ENCODE results near the gene LSM7.
"Not testable (repeated sequence)": the region's sequence is repeated elsewhere in the genome, so short reads cannot be mapped to it uniquely, and the experiment has no call there.

LSM7 gene

DNA sequence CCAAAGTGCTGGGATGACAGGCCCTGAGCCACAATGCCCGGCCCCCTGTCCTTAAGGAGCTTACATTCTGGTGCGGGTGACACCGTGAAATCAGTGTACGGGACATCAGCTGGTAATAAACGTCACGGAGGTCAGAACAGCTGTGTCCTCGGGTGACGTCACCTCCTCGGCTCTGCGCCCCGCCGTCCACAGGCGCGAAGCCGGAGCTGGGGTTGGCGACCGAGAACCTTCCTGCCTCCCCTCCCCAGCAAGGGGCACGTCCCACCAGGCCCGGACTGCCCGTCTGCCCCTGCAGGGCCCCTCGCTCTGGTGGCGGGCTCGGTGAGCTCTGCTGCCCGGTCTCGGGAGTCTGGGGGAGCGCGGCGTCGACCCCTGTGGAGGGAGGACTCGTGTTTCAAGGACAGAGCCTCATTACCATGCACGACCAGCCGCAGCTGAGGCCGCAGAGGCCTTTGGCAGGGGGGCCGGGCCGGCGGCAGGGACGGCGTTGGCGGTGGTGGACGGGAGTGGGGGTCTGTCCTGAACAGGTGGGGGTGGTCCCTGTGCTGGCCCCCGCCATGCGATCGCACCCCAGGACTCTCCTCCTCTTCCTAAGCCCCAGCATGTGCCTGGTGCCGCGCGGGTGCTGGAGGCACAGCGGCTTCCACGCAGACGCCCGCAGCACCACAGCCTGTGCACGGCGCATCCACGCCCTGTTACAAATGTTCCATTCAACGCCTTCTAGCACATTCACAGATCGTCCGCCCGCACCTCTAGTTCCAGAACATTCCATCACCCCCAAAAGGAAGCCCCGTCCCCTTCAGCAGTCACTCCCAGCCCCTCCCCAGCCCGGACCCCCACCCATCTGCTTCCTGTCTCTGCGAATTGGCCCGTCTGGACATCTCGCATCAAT lies 25.8 kb downstream of the LSM7 start:
- no peak for DNase-seq (ENCODE audit: low spot score)

DNA sequence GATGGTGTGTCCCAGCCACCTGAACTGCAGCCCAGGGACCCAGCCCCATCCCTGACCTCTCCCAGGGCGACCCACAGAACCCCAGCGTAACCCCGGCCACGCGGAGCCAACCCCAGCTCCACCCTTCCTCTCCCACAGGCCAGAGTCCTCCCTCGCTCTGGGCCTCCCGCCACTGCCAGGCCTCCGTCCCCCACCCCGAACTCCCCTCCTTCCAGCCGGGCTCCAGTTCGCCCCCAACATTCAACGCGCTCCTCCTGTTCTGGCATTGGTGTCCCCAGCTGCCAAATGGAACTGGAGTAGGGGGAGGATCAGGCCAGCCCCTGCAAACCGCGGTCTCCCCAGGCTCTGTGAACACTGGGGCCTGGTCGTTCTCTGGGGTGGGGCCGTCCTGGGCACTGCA lies 27.9 kb downstream of the LSM7 start:
- no peak for DNase-seq (ENCODE audit: low spot score)

DNA sequence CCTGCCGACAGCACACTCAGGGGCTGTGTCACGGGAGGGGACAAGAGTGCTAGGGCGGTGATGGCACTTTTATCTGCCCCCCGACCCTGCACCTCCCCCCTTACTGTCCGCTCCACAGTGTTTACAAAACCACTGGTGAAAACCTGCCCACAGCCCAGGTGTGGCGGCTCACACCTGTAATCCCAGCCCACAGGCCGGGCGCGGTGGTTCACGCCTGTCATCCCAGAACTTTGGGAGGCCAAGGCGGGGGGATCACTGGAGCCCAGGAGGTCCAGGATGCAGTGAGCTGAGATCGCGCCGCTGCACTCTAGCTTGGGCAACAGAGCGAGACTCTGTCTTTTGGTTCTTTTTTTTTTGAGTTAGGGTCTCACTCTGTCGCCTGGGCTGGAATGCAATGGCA lies 32.2 kb downstream of the LSM7 start:
- DNase-seq (ENCODE audit: low spot score) = no peak

DNA sequence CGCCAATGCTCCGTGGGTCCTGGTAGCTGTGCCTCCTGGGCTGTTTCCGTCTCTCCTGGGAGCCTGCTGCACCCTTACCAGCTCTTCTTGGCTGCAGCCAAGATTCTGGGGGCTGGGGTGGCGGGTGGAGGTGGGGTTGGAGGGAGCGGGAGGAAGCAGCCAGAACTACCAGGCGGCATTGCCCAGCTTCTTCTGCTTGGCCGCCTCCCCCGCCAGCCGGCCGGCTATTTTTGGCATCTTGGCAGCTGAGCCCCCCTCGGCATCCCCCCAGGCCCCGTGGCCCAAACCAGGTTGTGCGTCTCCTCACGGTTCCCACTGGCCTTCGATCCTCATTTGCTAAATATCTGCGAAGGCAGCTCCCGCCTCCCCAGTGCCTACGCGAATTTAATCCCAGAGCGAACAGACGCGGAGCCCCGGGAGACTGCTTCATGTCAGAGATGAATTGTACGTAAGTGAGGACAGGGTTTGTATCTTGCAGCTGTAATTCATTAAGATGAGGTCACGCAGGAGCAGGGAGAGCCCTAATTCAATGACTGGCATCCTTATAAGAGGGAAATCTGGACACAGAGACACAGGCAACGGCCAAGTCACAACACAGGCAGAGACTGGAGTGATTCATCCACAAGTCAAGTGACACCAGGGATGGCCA lies 33.6 kb downstream of the LSM7 start:
- DNase-seq (ENCODE audit: low spot score) = no peak

DNA sequence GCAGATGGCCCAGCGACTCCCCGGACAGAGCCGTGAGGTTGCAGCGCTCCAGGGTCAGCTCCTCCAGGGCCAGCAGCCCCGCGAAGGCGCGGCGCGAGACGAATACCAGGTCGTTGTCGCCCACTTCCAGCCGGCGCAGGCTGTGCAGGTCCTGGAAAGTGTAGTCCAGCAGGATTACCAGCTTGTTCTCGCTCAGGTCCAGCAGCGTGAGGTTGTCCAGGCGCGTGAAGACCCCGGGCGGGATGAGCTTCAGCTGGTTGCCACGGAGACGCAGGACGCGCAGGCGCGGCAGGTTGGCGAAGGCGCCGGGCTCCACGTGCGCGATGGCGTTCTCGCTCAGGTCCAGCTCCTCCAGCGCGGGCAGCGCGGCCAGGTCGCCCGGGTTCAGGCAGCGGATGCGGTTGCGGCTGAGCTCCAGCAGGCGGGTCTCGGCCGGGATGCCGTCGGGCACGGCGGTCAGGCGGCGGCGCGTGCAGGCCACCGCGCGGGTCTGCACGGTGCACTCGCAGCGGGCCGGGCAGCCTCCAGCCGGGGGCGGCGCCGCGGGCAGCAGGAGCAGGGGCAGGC lies 37.1 kb downstream of the LSM7 start:
- DNase-seq (ENCODE audit: low spot score) = no peak

DNA sequence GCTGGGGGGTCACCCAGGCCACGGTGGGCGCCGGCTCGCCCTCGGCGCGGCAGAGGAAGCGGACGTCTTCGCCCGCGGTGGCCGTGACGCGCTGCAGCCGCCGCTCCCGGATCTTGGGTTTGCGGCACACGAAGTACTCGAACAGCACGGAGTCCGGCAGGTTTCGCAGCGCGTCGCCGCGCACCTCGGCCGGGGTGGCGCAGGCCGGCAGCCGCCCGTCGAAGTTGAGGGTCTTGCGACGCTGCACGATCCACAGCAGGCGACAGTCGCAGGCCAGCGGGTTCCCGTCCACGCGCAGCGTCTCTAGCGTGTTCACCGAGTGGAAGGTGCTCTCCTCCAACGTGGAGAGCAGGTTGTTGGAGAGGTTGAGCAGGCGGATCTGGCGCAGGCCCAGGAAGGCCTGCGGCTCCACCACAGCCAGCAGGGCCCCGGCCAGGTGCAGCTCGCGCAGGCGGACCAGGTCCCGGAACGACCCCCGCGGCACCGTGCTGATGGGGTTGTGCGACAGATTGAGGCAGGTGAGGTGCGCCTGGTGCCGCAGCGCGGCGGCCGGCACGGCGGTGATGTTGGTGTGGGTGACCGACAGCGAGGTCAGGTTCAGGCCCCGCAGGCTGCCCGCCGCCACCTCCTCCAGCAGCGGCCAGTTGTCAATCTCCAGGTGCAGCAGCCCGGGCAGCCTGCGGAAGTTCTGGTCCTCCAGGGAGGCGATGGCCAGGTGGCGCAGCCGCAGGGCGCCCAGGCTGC lies 37.8 kb downstream of the LSM7 start:
- DNase-seq (ENCODE audit: low spot score) = no peak

DNA sequence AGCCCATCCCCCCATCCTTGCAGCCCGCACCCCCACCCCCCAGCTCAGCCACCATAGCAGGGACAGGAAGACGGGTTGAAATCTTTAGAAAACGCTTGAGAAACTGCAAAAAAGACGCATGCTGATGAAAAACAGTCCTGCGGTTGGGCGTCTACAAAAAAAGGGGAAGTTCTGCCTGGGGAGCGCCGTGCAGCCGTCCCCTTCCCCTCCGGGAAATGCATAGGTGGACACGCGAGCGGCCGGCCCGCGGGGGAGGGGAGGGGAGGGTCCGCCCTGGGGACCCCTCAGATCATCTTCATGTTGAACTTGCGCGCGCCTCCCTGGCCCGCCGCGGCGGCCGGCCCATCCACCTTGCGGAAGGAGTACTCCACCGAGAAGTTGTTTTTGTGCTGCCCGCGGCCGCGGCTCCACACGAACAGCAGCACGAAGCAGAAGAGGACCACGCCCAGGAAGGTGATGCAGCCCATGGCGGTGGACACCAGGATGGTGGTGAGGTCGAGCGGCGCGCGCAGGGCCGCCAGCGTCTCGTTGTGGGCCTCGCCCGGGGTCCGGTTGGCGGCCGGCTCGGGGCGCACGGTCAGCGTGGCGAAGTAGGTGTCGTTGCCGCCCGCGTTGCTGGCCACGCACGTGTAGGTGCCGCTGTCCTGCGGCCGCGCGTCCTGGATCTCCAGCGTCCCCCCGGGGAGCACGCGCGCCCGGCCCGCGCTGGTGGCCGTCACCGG lies 38.5 kb downstream of the LSM7 start:
- peak; percentile 47 for DNase-seq (ENCODE audit: low spot score)

DNA sequence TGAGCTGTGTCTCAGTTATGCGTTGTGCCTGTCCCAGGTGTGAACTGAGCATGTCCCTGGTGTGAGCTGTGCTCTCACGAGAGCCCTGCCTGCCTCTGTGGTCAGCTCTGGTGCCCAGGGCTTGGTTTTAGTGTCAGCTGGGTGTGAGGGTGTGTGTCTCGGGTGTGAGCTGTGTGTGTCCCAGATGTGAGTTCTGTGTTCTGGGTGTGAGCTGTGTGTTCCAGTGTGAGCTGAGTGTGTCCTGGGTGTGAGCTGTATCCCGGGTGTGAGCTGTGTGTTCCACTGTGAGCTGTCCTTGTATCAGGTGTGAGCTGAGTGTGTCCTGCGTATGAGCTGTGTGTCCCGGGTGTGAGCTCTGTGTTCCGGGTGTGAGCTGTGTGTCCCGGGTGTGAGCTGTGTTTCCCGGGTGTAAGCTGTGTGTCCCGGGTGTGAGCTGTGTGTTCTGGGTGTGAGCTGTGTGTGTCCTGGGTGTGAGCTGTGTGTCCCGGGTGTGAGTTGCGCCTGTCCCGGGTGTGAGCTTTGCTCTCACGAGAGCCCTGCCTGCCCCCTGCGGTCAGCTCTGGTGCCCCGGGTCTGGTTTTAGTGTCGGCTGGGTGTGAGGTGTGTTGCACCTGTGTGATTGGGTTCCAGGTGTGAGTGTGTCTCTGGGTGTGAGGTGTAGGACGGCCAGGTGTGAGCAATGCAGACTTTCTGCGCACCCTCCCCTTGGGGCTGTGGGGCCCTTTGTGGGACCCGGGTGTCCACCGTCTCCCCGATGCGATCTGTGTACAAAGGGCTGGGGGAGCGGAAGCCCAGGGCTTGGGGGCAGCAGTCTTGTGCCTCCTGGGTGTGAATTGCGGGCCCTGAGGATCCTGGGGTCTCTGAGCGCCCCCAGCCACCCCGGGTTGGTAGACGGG lies 39.3 kb downstream of the LSM7 start:
- DNase-seq (ENCODE audit: low spot score) = no peak

DNA sequence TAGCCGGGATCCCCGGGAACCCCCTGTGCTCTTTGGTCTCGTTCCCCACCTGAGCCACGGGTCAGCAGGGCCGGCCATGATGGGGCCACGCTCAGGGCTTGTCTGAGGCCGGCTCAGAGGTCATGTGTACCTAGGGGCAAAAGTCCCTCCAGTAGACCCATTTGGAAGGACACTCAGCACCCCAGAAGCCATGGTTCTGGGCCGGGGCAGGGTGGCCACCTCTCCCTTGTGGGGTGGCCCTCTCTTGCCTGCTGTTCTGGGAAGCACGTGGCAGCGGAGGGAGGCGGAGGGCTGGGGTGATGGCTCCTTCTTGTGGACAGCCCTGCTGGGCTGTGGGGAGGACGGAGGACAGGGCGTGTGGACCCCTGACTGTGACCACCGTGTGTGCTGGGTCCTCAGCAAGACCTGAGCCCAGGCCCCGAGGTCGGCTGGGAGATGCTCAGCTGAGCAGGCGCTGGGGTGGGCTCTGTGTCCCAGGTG lies 40.0 kb downstream of the LSM7 start:
- no peak for DNase-seq (ENCODE audit: low spot score)

DNA sequence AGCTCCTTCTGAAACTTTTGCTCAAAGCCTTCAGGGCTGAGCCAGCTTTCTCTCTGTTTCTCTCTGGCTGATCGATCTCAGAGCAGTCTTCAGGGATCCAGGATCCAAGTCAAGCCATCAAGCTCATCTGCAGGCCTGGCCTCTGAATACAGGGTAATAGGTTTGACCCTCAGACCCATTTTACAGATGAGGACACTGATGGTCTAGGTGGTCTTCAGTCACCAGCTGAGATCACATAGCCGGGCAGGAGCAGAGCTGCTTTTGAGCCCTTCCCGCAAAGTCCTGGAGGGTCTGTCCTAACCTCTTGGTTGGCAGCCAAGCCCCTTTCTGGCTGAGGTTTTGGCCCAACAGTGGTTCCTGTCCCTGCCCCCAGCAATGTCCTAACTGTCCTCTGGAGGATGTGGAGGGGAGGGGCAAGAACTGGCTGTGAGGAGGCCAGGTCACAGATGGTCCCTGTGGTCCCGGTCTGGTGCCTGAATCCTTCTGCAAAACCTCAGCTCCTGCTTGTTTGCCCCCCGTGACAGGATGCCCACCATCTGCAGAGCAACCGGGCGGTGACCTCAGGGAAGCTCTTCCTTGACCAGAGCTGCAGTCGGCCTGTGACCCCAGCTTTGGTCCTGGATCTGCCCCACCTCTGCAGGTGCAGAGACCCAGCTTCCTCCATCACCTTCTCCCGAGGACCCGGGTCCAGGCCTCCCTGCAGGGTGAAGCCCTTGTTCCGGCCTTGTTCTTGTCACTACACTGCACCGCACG lies 40.6 kb downstream of the LSM7 start:
- no peak for DNase-seq (ENCODE audit: low spot score)

DNA sequence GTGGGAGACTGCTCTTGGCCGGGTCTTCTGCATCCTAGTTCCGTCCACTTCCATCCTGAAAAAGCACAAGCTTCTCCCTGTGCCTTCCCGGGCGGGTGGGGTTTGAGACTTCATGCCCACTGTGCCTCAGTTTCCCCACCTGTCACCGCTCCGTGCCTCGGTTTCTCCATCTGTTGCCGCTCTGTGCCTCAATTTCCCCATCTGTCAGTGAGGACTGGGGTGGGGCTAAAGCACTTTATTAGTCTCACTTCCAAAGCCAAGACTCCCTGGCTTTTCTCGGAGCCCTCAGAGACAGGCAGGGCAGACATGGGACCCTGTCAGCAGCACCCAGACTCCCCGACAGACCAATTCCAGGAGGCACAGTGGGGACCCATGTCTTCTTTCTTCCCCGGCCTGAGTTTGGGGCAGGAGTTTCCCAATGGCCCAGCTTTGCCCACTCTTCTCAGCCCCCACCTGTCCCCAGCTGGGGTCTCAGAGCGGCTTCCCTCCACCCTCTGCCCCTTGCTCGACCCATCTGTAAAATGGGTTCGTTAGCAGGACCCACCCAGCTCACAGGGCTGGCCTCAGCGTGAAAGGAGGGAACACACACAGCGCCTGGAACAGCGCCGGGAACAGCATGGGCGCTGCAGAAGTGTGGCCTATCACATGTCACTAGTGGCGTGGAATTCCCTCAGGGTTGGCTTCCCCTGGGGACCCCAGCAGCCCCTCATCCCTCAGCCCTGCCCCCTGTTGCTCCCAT lies 41.8 kb downstream of the LSM7 start:
- no peak for DNase-seq (ENCODE audit: low spot score)

DNA sequence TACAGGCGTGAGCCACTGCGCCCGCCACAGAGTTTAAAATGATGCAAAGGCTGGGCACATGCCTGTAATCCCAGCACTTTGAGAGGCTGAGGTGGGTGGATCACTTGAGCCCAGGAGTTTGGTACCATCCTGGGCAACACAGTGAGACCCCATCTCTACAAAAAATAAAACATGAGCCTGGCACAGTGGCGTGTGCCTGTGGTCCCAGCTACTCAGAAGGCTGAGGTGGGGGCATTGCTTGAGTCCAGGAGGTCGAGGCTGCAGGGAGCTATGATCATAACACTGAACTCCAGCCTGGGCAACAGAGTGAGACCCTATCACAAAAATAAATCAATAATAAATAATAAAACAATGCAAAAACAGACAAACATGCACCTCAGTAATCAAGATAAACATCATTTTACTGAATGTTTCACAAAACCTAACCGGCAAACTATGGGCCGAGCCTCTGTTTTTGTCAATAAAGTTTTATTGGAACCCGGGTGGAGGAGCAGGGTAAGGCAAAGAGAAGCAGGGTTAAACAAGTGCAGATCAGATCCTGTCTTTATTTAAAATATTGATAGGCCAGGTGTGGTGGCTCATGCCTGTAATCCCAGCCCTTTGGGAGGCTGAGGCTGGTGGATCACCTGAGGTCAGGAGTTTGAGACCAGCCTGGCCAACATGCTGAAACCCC lies 44.4 kb downstream of the LSM7 start:
- DNase-seq (ENCODE audit: low spot score) = no peak

DNA sequence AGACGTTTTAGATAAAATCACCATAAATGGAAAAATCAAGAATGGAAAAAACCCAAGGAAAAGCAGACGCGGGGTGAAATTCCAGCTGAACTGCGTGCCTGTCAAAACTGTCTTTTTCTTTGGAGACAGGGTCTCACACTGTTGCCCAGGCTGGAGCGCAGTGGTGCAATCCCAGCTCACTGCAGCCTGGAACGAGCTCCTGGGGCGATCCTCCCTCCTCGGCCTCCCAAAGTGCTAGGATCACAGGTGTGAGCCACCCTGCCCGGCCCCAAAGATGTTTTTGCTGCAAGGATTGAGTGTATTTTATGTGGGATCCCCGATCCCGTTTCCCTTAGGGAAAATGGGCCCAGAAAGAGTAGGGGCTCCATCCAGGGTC lies 45.5 kb downstream of the LSM7 start:
- no peak for DNase-seq (ENCODE audit: low spot score)

DNA sequence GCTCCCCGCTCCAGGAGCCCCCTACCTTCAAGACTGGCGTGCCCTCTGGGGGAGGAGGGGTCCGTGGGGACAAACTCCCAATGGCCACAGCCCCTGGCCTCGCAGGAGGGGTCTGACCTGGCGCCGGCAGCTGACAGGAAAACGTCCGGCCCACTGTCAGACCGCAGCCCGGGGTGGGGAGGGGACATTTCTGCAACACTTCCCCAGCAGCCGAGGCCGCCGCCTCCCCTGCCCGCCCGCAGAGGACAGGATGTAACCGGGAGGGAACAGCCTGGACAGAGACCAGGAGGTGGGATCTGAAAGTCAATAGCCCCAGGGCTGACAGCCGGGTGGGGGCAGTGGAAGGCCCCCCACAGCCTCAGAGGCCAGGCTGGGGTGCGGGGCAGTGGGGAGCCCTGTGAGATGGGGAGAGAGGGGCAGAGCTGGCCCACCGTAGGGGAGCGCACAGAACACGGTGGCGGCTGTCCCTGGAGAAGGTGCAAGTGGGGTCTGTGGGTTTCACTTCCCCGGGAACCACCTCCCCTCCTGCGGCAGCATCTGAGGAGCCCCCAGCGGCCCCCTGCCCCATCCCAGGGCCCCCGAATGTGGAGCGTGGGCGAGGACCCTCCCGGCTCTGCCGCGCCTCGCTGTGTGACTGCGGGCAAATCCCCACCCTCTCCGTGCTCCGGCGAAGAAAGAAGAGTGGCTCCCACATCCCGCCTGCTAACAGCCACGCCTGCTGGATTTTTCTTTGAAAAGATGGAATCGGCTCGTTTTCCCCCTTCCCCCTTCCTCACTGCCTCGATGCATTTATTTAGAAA lies 46.1 kb downstream of the LSM7 start, which contains the start of gene PEAK3:
PEAK3 (minus strand) TSS at position 114 of the 800 bp plus-strand sequence. CDS start 1,244 bp downstream, outside the sequence.
- DNase-seq (ENCODE audit: low spot score) = no peak

DNA sequence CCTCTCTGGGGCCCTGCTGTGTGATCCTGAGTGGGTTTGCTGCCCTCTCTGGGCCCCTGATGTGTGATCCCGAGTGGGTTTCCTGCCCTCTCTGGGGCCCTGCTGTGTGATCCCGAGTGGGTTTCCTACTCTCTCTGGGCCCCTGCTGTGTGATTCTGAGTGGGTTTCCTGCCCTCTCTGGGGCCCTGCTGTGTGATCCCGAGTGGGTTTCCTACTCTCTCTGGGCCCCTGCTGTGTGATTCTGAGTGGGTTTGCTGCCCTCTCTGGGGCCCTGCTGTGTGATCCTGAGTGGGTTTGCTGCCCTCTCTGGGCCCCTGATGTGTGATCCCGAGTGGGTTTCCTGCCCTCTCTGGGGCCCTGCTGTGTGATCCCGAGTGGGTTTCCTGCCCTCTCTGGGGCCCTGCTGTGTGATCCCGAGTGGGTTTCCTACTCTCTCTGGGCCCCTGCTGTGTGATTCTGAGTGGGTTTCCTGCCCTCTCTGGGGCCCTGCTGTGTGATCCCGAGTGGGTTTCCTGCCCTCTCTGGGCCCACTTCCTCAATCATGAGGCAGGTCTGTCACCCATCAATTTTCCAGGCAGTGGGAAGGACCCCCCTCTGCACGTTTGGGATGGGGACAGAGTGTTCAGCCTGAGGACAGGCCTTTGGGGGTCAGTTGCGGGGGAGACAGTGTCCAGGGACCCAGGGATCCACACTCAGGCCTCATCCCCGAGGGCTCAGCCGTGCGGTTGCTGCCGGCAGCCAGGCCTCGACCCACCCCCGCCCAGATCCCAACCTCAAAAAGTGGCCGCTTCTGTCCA lies 46.9 kb downstream of the LSM7 start:
- not testable (repeated sequence) for DNase-seq (ENCODE audit: low spot score)

DNA sequence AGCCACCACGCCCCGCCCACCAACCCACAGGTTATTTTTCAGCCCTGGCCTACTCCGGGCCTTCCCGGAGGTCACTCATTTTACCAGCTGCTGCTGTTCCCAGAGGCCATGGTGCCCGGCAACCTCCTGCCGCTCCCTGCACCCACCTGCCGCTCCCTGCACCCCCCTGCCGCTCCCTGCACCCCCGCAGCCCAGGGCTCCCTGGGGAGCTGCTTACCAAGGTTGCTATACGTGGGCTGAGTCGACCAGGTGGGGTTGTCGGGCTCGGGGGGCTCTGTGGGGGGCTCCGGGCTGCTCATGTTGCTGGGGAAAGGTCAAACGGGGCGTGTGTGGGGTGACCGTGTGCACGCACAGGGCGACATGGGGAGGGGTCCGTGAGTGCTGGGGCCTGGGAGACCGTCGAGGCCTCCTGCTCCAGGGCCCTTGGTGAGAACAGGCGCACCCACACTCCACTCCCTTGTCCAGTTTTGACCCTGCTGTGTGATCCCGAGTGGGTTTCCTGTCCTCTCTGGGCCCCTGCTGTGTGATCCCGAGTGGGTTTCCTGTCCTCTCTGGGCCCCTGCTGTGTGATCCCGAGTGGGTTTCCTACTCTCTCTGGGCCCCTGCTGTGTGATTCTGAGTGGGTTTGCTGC lies 47.6 kb downstream of the LSM7 start:
- DNase-seq (ENCODE audit: low spot score) = no peak
